HUDEP-2 (cell line): ENCODE data around the gene CDHR4.
"Not testable (repeated sequence)": the region's sequence is repeated elsewhere in the genome, so short reads cannot be mapped to it uniquely, and the experiment has no call there.

Source experiments
- DNase-seq, 76 experiments: peaks; one replicate each; lab custom pipeline; 2025; ENCODE audit not compliant: unreplicated experiment in 76 of 76; lab: John Stamatoyannopoulos, UW

CDHR4 gene

DNA sequence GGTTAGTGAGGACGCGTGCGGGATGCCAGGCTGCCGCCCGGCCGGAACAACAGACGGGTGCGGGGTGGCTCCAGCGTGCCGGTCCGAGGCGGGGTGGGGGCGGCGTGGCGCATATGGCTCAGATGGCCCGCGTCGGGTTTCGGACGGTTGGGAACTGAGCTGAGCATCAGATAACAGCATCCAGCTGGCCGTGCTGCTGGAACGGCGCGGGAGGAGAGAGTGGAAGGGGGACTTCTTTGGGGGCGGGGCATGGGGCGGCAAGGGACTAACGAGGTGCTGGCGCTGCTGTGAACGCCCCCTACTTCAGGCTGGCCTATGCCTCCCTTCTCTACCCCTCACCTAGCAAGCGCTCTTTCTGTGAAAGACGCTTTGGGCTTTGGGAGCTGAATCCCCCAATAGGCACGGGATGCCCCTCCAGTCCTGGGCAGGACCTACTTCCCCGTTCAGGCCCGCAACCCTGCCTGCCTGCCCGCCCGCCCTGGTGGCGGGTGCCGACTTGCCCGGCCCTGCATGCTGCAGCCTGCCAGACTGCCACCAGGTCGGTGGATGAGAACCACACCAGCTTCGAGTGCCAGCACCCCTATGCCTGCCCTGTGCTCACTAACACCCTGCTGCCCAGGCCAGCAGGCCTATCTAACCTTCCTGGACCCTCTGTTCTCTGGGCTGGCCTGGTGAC is 3.9 kb upstream of the CDHR4 start:
- DNase-seq: peak in 26 of 76 experiments; percentile 9 to 61 (median 42)

DNA sequence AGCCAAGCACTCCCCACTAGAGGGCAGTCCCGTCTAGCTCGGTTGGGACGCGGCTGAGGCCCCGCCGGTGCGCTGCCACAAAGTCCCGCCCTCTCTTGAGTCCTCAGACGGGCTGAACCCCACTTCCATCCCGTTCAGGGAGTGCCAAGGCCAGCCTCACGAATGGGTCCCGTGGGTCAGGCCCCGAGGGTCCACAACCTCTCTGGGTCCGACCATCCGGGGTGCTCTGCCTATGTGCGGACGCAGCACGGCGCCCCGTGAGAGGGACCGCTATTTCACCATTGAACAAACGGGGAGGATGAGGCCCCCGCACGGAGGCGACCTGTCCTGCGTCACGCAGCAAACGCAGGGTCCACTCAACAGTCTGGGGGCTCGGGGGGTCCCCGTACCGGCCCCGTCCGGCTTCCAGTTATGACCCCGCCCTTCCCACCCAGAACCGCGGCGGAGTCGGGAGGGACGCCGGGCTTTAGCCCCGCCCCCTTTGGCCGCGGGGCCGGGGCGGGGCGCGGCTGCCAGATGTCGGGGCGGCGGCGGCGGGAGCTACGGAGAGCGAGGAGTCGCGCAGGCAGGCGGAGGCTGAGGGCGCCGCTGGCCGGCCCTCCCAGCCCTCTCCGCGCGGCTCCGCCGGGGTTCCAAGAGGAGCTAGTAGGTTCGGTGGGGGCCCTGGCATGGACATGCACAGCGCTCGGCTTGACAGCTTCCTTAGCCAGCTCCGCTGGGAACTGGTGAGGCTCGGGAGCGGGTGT is 3.2 kb upstream of the CDHR4 start, which contains the start of gene INKA1:
Gene INKA1 (plus strand): TSS at position 543 of the 746 bp plus-strand sequence. CDS start 132 bp downstream, at position 675.
- DNase-seq: peak in 73 of 76 experiments; percentile 15 to 95 (median 72)

DNA sequence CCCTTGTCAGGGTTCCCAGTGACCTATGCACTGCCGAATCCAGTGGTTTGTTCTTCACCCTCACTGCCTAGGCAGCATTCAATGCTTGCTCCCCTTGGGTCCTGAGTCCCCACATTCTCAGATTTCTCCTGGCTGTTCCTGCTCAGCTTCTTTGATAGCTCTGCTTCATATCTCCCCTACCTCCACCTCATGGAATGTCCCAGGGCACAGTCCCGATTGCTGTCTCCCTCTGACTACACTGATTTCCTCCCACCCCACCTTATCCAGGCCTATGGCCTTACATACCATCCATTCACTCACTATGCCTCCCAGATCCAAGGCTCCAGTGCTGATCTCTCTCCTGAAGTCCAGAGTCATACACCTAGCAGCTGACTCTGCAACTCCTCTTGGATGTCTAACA is 1.5 kb upstream of the CDHR4 start:
- no peak for DNase-seq

- no peak for DNase-seq
These were observed 568 bp downstream of the CDHR4 start for GRCh38 chr3:49799105-49799504.

DNA sequence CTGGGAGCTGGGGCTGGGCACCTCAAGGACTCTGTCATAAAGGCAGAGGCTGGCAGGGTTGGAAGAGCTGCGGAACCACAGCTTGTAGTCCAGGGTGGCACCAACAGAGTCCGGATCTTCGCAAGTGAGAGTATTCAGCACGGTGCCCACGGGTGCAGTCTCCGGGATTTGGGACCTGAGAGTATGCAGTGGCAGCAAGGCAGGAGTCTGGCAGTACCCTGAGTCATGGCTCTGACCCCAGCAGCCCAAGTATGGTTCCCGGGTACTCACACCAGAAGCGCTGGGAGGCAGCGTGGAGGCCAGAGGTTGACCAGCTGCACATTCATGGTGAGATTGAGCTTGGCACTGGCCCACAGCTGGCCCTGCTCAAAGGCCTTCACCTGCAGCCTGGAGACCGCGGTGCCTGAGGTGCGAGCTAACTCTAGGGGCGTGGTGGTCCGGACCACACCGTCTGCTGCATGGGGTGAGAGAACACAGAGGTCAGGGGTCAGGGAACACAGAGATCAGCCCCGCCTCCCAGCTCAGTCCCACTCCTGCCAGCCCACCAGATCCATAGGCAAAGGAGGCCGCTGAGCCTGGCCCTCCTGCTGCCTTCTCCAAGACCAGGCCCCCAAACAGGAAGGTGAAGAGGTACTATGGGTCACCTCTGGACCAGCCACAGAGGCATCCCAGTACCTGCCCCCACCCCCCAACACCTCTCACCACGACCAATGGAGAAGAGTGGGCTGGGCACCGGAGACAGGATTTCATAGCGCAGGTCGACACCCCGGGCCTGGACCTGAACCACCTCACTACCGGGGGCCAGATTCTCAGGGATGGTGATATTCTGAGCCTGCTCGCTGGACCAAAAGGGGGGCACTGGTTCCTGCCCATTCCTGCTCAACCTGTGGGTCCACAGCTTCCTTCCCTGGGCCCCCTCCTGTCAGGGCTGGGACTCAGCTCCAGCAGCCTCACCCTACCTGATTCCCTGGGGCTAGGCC is 4.5 kb downstream of the CDHR4 start:
- no peak for DNase-seq

- no peak for DNase-seq
These were observed 5.2 kb downstream of the CDHR4 start for GRCh38 chr3:49794431-49794830.

- no peak for DNase-seq
These were observed 6.1 kb downstream of the CDHR4 start for GRCh38 chr3:49793486-49794085.

DNA sequence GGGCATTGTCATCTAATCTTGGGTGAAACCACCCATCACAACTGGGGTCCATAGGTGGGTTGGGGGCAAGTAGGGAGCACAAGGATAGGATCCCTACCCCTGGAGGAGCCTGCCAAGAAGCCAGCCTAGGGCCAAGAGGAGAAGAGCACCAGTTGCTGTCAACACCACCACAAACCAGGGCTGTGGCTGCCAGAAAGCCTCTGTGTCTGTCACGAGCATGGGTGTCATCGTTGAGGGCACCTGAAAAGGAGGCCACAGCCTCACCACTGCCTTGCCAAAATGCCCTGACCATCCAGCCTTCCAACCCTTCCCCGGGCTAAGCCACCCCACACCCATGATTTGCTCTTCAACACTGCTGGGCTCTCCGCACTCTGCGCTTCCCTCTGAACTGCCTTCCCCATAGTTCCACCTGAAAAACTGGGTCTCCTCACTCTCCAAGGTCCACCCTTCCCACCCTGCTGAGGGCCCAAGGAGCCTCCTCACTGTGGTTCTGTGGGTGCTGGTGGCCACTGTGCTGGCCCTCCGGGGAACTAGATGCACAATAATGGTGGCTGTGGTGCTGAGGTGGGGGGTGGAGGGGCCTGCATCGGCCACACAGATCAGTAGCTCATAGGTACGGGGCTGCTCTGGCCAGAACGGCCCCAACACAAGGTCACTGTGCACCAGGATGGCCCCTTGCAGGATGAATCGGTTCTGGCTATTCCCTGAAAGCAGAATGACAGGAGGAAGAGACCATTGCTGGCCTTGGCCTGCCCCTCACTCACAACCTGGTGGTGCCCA is 7.1 kb downstream of the CDHR4 start:
- no peak for DNase-seq

DNA sequence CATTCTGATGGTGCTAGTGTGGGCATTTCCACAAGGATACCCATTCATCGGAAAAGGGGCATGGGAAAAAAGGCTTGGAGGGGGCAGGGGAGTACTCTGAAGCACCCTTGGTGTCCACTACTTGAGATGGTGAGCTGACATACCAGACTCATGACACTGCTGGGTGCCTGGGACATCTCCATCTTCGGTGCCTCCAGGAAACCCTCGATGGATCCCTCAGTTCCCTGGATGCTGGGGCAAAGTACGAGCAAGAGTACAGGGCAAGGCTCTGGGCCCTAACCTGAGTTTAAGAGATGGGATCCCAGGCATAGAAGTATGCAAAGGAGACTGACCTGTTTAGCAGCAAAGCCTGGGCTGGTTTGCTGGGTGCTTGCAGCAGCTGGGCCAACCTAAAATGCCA is 8.1 kb downstream of the CDHR4 start:
- no peak for DNase-seq

- DNase-seq: no peak
These were observed 8.9 kb downstream of the CDHR4 start for GRCh38 chr3:49790626-49791411.

DNA sequence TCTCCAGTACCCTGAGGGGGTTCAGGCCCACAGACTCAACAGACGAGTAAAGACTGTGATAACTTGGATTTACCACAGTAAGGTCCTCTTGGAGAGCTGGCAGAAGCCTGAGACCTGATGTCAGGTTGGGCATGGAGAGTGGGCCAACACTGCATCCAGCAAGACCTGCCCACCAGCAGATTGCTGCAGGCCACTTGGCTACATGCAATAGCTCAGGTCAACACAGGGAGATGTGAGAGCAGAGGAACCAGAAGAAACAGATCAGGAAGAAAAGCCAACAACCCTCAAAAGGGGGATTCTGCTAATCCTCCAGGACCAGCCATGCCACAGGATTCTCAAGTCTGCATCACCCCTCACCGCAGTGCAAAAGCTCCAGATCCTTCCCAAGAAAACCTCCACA is 11.6 kb downstream of the CDHR4 start:
- no peak for DNase-seq

DNA sequence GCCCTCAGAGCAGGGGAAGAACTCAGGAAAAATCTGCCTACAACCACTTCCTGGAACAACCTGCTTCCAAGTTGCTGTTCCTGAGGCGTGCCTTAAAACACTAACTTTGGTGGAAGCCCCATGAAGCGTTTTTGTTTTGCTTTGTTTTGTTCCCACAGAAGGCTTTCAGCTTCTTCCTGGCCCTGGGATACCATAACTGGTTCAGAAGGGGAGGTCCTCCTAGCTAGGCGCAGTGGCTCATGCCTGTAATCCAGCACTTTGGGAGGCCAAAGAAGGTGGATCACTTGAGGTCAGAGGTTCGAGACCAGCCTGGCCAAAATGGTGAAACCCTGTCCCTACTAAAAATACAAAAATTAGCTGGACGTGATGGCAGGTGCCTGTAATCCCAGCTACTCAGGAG is 12.1 kb downstream of the CDHR4 start:
- DNase-seq: no peak

- DNase-seq: peak in 3 of 76 experiments; percentile 7 to 24 (median 17)
These were observed 12.6 kb downstream of the CDHR4 start for GRCh38 chr3:49787182-49787464.

GRCh38 chr3:49786357-49787181 is 13.1 kb downstream of the CDHR4 start, which contains the start of gene IP6K1:
Gene IP6K1, minus strand, starts transcription at chr3:49786542. Its CDS starts 38,502 bp downstream, at chr3:49748040.
- DNase-seq: peak in 75 of 76 experiments; percentile 82 to 100 (median 99)

GRCh38 chr3:49785565-49786356 is 13.9 kb downstream of the CDHR4 start:
- DNase-seq: peak in 8 of 76 experiments; percentile 29 to 54 (median 46)

DNA sequence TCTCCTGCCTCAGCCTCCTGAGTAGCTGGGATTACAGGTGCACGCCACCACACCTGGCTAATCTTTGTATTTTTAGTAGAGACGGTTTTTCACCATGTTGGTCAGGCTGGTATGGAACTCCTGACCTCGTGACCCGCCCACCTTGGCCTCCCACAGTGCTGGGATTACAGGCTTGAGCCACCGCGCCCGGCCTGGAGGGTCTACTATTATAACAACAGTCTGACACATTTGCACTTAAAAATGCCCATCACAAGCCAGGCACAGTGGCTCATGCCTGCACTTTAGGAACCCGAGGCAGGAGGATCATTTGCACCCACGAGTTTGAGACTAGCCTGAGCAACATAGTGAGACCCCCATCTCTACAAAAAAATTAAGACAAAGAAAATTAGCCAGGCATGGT is 17.4 kb downstream of the CDHR4 start:
- DNase-seq: not testable (repeated sequence)

GRCh38 chr3:49781415-49782199 is 18.1 kb downstream of the CDHR4 start:
- DNase-seq: no peak
